Measurements from ENCODE around the gene PLA2G2D. TPM values are rescaled to one million over a fixed set of nuclear protein-coding genes. Genes with fewer than 3 reads are reported as not detected.

The PLA2G2D gene
- polyA plus RNA-seq, 4 donors, result 0.40 to 0.41 TPM; not detected in 2

GRCh38 chr1:20147846-20148570, 28.7 kb upstream of the PLA2G2D start:
- Histone ChIP-seq H3K27me3 (ENCODE audit: control insufficient read depth in 3 of 3, insufficient read depth in 3 of 3, low read length in 3 of 3) (no peaks in the 10 kb centered on the region), H3K9me3 (ENCODE audit: control insufficient read depth in 2 of 2, insufficient read depth in 1 of 2, low read depth in 1 of 2, low read length in 1 of 2) (no peaks in the 10 kb centered on the region), H3K4me1 (ENCODE audit: control insufficient read depth in 3 of 3, insufficient read depth in 2 of 3, low read depth in 1 of 3, low read length in 2 of 3) (peaks cover 0 to 4% (median 0%) of the 10 kb centered on the region in 3 donors), H3K27ac (ENCODE audit: low read depth in 1 of 3, low read length in 2 of 3) (no peak overlapping the region), H3K36me3 (ENCODE audit: control insufficient read depth in 3 of 3, insufficient read depth in 2 of 3, low read depth in 1 of 3, low read length in 3 of 3) (no peaks in the 10 kb centered on the region), H3K4me3 (ENCODE audit: low read depth in 1 of 3, low read length in 3 of 3) (no peak overlapping the region)
- WGBS, 3 donors, result 51 to 74% (median 64%) methylated on average over 10 to 13 of the region's 13 CpGs
- no peak for FAIRE-seq
- no peak for DNase-seq

- no peaks in the 10 kb centered on the region for H3K9me3 ChIP-seq (ENCODE audit: control insufficient read depth in 2 of 2, insufficient read depth in 1 of 2, low read depth in 1 of 2, low read length in 1 of 2)
- WGBS, 3 donors, result 28 to 57% (median 42%) methylated on average over 13 of the region's 13 CpGs
- H3K36me3 ChIP-seq (ENCODE audit: control insufficient read depth in 3 of 3, insufficient read depth in 2 of 3, low read depth in 1 of 3, low read length in 3 of 3), result no peaks in the 10 kb centered on the region
- H3K4me1 ChIP-seq (ENCODE audit: control insufficient read depth in 3 of 3, insufficient read depth in 2 of 3, low read depth in 1 of 3, low read length in 2 of 3), result no peaks in the 10 kb centered on the region
- no peak overlapping the region for H3K27ac ChIP-seq (ENCODE audit: low read depth in 1 of 3, low read length in 2 of 3)
- H3K4me3 ChIP-seq (ENCODE audit: low read depth in 1 of 3, low read length in 3 of 3), result no peak overlapping the region
- no peaks in the 10 kb centered on the region for H3K27me3 ChIP-seq (ENCODE audit: control insufficient read depth in 3 of 3, insufficient read depth in 3 of 3, low read length in 3 of 3)
- FAIRE-seq (no peak), DNase-seq (peak in 1 of 2 donors; percentile 26)
Observed at GRCh38 chr1:20143734-20144565, 24.6 kb upstream of the PLA2G2D start.

GRCh38 chr1:20143318-20143717, 24.0 kb upstream of the PLA2G2D start:
- no peak for DNase-seq

GRCh38 chr1:20142001-20142710, 22.8 kb upstream of the PLA2G2D start:
- no peak overlapping the region for H3K4me3 ChIP-seq (ENCODE audit: low read depth in 1 of 3, low read length in 3 of 3)
- DNase-seq (no peak), FAIRE-seq (no peak)
- H3K36me3 ChIP-seq (ENCODE audit: control insufficient read depth in 3 of 3, insufficient read depth in 2 of 3, low read depth in 1 of 3, low read length in 3 of 3), result no peaks in the 10 kb centered on the region
- H3K27me3 ChIP-seq (ENCODE audit: control insufficient read depth in 3 of 3, insufficient read depth in 3 of 3, low read length in 3 of 3), result no peaks in the 10 kb centered on the region
- 76 to 85% (median 85%) methylated on average over 13 of the region's 13 CpGs for WGBS, 3 donors
- no peak overlapping the region for H3K27ac ChIP-seq (ENCODE audit: low read depth in 1 of 3, low read length in 2 of 3)
- H3K4me1 ChIP-seq (ENCODE audit: control insufficient read depth in 3 of 3, insufficient read depth in 2 of 3, low read depth in 1 of 3, low read length in 2 of 3), result no peaks in the 10 kb centered on the region
- H3K9me3 ChIP-seq (ENCODE audit: control insufficient read depth in 2 of 2, insufficient read depth in 1 of 2, low read depth in 1 of 2, low read length in 1 of 2), result no peaks in the 10 kb centered on the region

More at GRCh38 chr1:20143318-20143717, 24.0 kb upstream of the PLA2G2D start:
- Histone ChIP-seq H3K36me3 (ENCODE audit: control insufficient read depth in 3 of 3, insufficient read depth in 2 of 3, low read depth in 1 of 3, low read length in 3 of 3) (no peaks in the 10 kb centered on the region), H3K27me3 (ENCODE audit: control insufficient read depth in 3 of 3, insufficient read depth in 3 of 3, low read length in 3 of 3) (no peaks in the 10 kb centered on the region), H3K9me3 (ENCODE audit: control insufficient read depth in 2 of 2, insufficient read depth in 1 of 2, low read depth in 1 of 2, low read length in 1 of 2) (no peaks in the 10 kb centered on the region), H3K4me1 (ENCODE audit: control insufficient read depth in 3 of 3, insufficient read depth in 2 of 3, low read depth in 1 of 3, low read length in 2 of 3) (no peaks in the 10 kb centered on the region), H3K4me3 (ENCODE audit: low read depth in 1 of 3, low read length in 3 of 3) (no peak overlapping the region), H3K27ac (ENCODE audit: low read depth in 1 of 3, low read length in 2 of 3) (no peak overlapping the region)
- 82 to 87% (median 87%) methylated on average over 8 of the region's 8 CpGs for WGBS, 3 donors
- no peak for FAIRE-seq

GRCh38 chr1:20141466-20141865, 22.1 kb upstream of the PLA2G2D start:
- Histone ChIP-seq H3K27ac (ENCODE audit: low read depth in 1 of 3, low read length in 2 of 3) (no peak overlapping the region), H3K36me3 (ENCODE audit: control insufficient read depth in 3 of 3, insufficient read depth in 2 of 3, low read depth in 1 of 3, low read length in 3 of 3) (no peaks in the 10 kb centered on the region), H3K27me3 (ENCODE audit: control insufficient read depth in 3 of 3, insufficient read depth in 3 of 3, low read length in 3 of 3) (no peaks in the 10 kb centered on the region), H3K4me3 (ENCODE audit: low read depth in 1 of 3, low read length in 3 of 3) (no peak overlapping the region), H3K4me1 (ENCODE audit: control insufficient read depth in 3 of 3, insufficient read depth in 2 of 3, low read depth in 1 of 3, low read length in 2 of 3) (no peaks in the 10 kb centered on the region), H3K9me3 (ENCODE audit: control insufficient read depth in 2 of 2, insufficient read depth in 1 of 2, low read depth in 1 of 2, low read length in 1 of 2) (no peaks in the 10 kb centered on the region)
- 87 to 90% (median 89%) methylated on average over 6 to 7 of the region's 7 CpGs for WGBS, 3 donors
- FAIRE-seq (no peak), DNase-seq (no peak)

- Histone ChIP-seq H3K27ac (ENCODE audit: low read depth in 1 of 3, low read length in 2 of 3) (no peak overlapping the region), H3K4me3 (ENCODE audit: low read depth in 1 of 3, low read length in 3 of 3) (no peak overlapping the region)
- no peak for DNase-seq
Observed at GRCh38 chr1:20141001-20141400, 21.7 kb upstream of the PLA2G2D start.

GRCh38 chr1:20139776-20140612, 20.7 kb upstream of the PLA2G2D start:
- H3K27ac ChIP-seq (ENCODE audit: low read depth in 1 of 3, low read length in 2 of 3), result no peak overlapping the region
- H3K36me3 ChIP-seq (ENCODE audit: control insufficient read depth in 3 of 3, insufficient read depth in 2 of 3, low read depth in 1 of 3, low read length in 3 of 3), result no peaks in the 10 kb centered on the region
- no peaks in the 10 kb centered on the region for H3K4me1 ChIP-seq (ENCODE audit: control insufficient read depth in 3 of 3, insufficient read depth in 2 of 3, low read depth in 1 of 3, low read length in 2 of 3)
- H3K4me3 ChIP-seq (ENCODE audit: low read depth in 1 of 3, low read length in 3 of 3), result no peak overlapping the region
- 75 to 86% (median 78%) methylated on average over 13 of the region's 13 CpGs for WGBS, 3 donors
- H3K9me3 ChIP-seq (ENCODE audit: control insufficient read depth in 2 of 2, insufficient read depth in 1 of 2, low read depth in 1 of 2, low read length in 1 of 2), result no peaks in the 10 kb centered on the region
- no peaks in the 10 kb centered on the region for H3K27me3 ChIP-seq (ENCODE audit: control insufficient read depth in 3 of 3, insufficient read depth in 3 of 3, low read length in 3 of 3)
- FAIRE-seq (no peak), DNase-seq (no peak)

More at GRCh38 chr1:20141001-20141400, 21.7 kb upstream of the PLA2G2D start:
- Histone ChIP-seq H3K9me3 (ENCODE audit: control insufficient read depth in 2 of 2, insufficient read depth in 1 of 2, low read depth in 1 of 2, low read length in 1 of 2) (no peaks in the 10 kb centered on the region), H3K27me3 (ENCODE audit: control insufficient read depth in 3 of 3, insufficient read depth in 3 of 3, low read length in 3 of 3) (no peaks in the 10 kb centered on the region), H3K36me3 (ENCODE audit: control insufficient read depth in 3 of 3, insufficient read depth in 2 of 3, low read depth in 1 of 3, low read length in 3 of 3) (no peaks in the 10 kb centered on the region), H3K4me1 (ENCODE audit: control insufficient read depth in 3 of 3, insufficient read depth in 2 of 3, low read depth in 1 of 3, low read length in 2 of 3) (no peaks in the 10 kb centered on the region)
- 88 to 92% (median 89%) methylated on average over 9 of the region's 9 CpGs for WGBS, 3 donors
- no peak for FAIRE-seq
